Stimulated activated CD8-positive, alpha-beta memory T cell treated with anti-CD3 and anti-CD28 coated beads, Interleukin-15, amount 100 ng/mL, for 1 hour (primary cell): ENCODE measurements around the gene CNBD2.
"Not testable (repeated sequence)": the region's sequence is repeated elsewhere in the genome, so short reads cannot be mapped to it uniquely, and the experiment has no call there.

Source experiments
- DNase-seq: peaks from one replicate; pipeline ENCODE4 v3.0.0-alpha.2; 2020; ENCODE audit warnings: low read depth

Gene CNBD2

DNA sequence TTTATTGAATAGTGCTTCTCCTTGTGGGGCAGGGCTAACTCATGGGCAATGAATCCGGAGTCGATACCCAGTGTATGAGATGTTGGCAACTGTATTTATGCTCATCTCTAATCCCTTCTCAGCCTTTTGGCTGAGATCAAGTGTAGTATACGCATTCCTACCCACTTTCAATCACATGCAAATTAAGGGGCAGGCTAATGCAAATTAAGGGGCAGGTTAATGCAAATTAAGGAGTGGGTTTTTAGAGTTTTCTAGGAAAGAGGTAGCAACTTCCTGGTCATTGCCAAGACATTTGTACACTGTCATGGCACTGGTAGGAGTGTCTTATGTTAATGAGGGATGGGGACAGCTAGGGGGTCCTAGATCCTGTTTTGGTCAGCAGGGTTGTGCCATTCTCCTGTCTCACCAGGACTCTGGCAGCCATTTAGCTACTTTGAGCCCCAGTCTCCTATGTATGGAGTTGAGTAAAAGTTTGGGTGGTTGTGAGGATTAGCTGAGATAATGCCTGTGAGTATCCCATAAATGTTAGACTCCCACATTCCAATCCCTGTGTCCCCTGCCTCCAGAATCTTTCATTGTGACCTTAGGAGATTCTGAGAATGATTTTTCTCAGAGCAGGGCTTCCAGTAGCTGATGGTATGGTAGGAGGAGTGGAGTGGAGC lies at the start of gene CNBD2:
Gene CNBD2 (plus strand): TSS at position 612 of the 662 bp plus-strand sequence. CDS start 173 bp downstream, outside the sequence.
- DNase-seq = no peak

DNA sequence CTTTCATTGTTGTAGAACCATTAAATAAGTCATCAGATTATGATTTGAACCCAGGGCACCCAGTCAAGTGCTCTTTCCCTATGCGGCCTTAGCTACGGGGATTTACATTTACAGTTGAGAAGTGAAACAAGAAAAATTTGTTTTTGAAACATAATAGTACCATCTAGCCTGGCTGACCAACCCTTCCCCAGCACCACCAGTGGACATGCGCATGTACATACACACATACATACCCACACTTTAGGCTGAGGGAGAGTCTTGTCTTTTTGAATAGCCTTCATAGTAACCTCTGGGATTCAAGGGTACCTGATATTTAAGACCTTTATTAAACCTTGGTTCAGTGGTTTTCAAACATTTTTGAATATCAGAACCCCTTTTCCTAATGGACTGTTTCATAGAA lies 47.9 kb upstream of the CNBD2 start:
- no peak for DNase-seq

DNA sequence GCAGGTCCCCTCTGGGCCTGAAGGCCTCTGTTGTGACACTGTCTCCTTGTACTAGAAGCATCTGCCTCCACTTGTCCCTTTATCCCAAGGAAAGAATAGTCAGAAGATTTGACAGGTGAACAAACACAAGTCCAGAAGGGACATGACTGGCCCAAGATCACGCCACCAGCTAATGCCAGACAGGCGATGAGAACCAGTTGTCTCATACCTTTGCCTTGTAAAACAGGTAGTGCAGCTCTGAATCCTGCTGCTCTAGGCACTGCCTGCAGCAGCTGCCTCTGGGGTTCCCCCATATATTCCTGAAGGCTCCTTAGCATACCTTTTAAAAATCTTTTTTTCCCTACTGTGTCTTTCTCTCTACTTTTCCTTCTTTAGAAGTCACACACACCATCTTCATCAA lies 39.1 kb upstream of the CNBD2 start:
- DNase-seq = no peak

DNA sequence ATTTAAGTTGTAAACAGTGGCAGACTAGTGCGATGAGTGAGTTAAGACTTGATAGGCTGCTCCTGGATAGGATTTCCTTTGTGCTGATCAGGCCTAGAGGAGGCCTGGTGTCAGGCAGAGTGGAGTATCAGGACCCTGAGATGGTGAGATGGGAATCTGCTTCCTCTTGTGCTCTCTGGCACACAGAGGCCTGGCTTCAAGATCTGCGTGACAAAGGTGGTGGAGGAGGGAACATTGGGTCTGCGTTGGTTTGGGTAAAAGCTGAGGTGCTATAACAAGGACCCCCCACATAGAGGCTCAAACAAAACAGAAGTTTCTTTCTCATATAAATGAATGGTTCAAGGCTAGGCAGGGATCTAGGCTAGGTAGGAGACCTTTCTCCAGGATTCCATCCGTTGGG lies 34.3 kb upstream of the CNBD2 start:
- no peak for DNase-seq

DNA sequence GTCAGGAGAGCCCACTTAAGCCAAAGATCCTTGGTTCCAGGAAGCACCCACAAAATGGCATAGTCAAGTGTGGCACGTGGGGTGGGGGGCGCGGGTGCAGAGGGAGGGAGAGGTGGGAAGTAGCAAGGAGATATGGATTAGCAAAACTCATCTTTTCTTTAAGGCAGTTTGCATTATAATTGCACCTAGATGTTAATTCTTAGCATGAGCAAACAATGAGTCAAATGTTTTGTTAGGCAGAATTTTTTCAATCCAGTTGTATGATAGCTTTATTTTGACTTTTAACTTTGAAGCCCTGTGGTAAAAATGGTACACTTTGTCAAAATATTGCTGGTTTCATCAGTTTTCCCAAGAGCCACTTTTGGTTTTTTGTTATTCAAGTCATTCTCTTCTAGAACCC lies 29.1 kb upstream of the CNBD2 start:
- DNase-seq = no peak

DNA sequence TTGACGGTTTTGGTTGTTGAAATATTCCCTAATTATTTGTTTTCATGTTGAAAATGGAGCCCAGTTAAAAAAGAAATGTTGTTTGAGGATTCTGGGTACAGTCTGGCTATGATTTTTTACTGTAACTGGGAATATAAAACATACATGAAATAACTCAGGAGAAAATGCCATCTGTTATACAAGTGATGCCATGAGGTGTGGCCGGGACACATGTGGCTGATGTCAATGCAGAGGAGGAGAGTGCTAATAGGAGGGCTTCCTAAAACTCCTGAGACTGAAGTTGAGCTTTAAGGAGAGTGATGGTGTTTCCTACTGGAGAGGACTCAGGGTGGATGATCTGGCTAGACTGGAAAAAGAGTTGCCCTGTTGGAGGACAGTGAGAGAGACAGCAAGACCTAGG lies 26.8 kb upstream of the CNBD2 start:
- DNase-seq = no peak

DNA sequence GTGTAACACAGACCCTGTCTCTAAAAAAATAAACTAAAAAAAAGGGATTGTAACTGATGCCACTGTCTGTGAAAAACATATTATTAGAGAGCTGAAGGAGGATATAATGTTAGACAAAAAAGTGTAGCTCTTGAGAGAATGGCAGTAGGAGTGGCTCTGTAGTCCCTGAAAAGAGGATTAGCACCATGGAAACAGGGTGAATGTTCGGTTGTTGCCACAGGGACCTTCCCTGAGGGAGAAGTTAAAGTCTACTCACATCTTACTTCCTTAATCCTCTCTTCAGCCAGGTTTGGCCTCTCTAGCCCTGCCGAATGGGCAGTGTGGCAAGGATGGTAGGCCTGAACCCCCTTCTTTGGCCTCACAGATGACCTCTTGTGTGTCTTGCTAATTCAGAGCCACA lies 26.1 kb upstream of the CNBD2 start:
- no peak for DNase-seq

DNA sequence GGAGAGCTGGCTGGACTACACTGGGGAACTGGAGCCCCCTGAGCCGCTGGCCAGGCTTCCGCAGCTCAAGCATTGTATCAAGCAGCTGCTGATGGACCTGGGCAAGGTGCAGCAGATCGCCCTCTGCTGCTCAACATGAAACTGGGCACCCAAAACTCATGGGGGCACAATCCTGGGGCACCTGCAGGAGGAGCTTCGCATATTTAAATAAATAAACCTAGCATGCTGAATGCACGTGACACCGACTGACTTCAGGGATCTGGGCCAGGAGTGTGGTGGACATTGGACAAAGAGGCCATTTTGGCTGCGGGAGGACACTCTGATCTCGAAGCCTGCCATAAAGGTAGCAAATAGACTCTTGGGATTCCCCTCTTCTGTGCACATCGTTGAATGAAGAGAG lies 20.9 kb upstream of the CNBD2 start:
- no peak for DNase-seq

DNA sequence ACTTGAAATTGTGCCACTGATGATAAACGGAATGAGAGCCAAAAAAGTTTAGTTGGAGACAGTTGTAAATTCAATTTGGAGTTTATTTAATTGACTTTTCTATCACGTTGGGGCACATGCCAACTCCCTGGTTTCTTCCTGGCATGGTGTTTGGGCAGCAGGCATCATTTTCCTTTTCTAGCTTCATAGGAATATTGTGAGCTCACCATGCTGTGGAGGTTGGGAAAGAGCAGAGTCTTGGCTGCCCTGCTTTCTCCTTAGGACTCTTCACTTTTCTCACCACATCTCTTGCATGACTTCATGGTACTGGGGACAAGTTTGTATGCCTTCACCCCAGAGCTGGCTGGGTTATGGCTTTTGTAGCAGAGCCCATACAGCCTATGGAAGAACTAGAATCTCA lies 20.5 kb upstream of the CNBD2 start:
- DNase-seq = no peak

DNA sequence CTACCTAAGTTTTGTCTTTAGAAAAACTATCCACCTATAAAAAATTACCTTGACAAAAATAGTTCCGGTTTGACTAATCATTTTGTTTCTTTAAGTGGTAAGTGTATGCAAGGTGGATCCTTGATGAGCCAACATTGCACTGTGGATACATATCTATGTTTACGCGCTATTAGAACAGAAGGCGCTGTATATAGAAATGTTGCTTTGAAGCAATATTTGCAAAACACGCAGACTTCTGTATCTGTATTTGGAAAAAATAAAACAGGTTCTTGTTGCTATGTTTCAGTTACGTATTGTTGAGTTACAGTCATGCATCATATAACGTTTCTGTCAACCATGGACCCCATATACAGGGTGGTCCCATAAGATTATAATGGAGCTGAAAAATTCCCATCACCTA lies 18.3 kb upstream of the CNBD2 start:
- DNase-seq = no peak

DNA sequence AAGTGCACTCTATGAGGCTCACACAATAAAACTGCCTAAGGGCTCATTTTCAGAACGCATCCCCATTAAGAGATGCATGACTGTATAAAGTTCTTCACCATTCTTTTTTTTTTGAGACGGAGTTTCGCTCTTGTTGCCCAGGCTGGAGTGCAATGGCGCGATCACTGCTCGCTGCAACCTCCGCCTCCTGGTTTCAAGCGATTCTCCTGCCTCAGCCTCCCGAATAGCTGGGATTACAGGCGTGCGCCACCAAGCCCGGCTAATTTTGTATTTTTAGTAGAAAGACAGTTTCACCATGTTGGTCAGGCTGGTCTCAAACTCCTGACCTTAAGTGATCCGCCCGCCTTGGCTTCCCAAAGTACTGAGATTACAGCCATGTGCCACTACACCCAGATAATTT lies 16.3 kb upstream of the CNBD2 start:
- not testable (repeated sequence) for DNase-seq

DNA sequence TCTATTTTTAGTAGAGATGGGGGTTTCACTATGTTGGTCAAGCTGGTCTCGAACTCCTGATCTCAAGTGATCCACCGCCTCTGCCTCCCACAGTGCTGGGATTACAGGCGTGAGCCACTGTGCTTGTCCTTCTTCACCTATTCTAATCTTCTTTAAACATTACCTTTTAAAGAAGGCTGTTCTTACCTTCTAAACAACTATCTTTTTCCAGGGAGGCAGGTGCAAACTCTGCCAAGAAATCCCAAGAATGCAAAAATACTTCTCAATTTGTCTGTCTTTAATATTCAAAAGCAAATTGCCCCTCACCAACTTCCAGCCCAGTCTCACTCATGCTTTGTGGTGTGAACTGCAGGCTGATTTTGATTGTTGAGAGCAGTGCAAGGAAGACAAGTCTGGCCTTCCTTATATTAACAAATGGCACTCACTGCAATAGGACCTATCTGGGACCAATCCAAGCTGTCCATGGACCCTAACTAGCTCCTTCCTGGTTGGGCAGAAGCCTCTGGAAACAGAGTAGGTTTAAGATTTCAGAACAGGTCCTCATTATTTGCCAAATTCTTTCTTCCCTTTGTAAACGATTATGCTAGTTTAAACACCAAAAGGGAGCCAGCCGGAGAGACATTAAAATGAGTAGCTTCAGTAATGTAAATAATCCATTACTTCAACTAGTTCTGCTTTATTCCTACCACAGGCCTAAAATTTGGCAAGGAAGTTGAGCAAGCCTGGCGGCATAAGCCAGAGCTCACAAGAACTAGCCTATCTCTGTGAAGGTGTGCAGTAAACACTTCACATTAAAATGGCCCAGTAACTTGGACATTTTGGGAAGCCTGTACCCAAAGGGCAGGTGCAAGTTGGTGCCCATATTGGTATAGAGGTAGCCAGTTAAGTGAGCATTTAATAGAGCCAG lies 15.7 kb upstream of the CNBD2 start:
- DNase-seq = no peak

DNA sequence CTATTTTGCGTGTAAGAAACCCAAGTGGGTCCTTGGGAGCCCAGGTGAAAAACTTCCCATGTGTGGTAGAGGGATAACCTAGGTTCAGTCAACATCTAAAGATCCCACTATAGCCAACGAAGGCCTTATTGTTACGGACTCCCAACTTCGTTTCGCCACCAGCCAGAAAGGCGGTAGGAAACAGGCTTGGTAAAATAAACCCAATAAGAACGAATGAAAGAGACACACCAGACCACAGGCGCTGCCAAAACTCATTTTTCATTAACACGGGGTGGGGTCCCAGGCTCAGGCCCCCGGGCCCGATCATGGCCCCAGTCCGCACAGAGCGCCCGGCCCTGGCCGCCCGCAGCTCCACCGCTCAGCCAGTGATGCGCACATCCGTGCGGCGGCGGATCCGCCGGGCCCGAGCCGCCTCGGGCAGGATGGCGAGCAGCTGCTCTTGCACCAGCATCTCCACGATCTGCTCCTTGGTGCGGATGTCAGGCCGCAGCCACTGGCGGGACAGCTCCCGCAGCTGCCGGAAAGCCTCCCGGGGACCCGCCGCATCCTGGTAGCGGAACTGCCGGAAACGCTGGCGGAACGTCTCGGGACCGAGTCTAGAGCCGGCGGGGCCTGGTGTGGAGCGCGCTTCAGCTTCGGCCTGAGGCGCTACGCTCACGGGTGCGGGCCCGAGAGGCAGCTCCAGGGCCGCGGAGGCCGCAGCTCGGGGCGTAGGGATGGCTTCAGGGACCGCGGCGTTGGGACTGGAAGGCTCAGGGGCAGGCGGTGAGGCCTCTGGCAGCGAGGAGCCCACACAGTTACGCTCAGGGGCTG lies 14.8 kb upstream of the CNBD2 start:
- peak; percentile 29 for DNase-seq

DNA sequence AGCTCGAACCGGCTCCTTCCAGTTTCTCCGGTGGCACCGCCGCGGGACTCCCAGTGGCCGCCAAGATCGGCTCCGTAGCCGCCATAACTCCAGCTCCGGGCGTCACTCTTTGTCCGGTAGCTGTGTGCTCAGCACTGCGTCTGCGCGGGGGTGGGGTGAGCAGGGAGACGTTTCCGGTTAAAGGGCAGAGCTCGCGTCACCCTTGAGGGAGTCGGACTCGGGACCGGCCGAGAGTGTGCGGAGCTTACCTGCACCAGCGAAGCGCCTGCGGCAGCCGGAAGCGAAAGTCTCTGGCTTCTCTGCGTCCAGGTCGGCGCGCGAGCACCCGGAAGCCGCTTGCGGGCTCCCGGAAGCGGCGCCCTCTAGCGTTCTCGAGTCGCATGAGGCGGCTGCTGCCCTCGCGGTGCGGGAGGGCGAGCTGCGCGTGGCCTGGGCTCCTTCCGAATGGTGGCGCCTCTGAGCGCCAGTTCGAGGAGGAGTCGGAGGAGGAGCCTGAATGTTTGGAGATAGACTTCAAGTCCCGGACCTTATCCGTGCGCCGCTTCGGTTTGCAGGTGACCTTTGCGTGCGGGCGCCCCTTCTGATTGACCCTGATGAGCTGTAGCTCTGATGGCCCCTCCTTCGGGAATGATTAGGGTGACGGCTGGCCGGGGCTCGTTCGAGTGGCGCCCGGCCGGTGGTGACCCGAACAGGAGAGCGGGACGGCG lies 14.0 kb upstream of the CNBD2 start, which contains the start of gene SCAND1:
Gene SCAND1 (minus strand): TSS at position 303 of the 707 bp plus-strand sequence. CDS start 218 bp downstream, at position 85.
- DNase-seq = peak; percentile 91

DNA sequence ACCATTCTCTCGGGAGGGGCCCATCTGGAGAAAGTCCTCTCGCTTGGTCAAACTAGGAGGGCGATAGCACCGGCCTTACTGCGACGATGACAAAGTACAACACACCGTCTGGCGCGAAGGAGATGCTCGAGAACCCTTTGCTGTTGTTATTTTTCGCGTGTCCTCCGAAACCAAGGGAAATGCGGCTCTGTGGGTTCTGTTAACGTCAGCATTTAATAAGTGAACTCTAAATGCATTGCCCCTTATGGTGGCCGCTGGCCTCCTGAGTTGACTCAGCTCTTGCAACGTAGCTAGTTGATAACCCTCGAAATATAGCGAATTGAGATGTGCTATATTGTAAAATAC lies 13.5 kb upstream of the CNBD2 start:
- no peak for DNase-seq

DNA sequence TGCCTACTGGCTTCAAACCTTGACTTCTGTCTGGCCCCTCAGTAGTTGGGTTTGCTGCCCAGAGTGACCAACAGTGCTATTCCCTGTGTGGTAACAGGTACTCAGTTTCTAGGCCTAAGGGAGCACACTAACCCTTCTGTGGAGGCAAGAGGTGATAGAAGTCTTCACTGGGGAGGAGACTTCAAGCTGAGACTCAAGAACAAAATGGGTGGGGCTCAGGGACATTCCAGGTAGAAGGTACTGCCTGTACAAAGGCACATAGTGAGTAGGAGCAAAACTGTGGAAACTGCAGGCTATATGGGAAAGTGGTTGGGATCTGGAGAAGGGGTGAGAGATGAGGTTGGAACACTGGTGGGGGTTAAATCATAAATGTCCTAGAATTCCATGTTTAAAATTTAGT lies 11.8 kb upstream of the CNBD2 start:
- no peak for DNase-seq

DNA sequence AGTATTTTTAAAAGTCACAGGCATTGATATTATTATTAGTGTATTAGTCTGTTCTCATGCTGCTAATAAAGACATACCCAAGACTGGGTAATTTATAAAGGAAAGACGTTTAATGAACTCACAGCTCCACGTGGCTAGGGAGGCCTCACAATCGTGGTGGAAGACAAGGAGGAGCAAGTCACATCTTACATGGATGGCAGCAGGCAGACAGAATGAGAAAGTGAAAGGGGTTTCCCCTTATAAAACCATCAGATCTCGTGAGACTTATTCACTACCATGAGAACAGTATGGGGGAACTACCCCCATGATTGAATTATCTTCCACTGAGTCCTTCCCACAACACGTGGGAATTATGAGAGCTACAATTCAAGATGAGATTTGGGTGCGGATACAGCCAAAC lies 9.1 kb upstream of the CNBD2 start:
- not testable (repeated sequence) for DNase-seq

DNA sequence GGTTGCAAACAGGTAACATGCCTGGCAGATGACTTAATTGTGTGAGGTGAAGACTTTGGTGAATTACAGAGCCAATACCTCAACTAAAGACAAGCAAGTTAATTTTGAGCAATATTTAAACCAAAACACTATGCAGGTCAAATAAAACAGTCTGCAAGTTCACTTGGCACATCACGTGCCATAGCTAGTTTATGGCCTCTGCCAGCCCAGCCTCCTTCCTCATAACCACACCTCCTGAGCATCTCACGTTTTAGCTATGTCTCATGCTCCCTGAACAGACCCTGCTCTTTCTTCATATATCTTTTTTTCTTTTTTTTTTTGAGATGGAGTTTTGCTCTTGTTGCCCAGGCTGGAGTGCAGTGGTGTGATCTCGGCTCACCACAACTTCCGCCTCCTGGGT lies 4.5 kb upstream of the CNBD2 start:
- DNase-seq = no peak

DNA sequence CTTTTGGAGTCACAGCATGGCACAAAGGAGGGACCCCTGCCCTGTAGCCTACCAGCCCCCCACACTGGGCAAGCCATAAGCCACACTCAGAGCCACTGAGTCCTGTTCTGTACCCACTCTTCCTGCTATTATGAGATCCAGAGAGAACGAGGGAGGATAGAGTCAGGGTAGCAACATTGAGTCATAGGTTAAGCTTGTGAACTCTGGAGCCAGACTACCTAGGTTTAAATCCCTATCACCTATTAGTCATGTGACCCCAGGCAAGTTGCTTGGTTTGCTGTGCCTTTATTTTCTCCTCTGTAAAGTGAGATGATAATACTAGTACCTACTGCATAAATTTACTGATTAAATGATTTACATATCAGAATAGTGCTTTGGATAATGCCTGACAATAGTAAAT lies 540 bp downstream of the CNBD2 start:
- no peak for DNase-seq

DNA sequence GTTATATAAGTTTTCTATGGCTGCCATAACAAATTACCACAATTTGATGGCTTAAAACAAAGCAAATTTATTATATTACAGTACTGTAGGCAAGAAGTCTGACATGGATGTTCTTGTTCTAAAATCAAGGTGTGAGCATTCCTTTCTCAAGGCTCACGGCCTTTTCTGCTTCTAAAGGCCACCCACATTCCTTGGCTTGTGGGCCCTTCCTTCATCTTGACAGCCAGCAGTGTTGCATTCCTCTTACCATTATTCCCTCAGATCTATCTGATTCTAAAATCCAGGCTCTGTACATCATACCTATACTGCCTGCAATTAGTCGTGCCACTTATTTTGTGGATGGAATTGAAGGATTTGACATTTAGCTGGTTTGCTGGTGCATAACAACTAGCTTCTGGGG lies 3.6 kb downstream of the CNBD2 start:
- DNase-seq = no peak

DNA sequence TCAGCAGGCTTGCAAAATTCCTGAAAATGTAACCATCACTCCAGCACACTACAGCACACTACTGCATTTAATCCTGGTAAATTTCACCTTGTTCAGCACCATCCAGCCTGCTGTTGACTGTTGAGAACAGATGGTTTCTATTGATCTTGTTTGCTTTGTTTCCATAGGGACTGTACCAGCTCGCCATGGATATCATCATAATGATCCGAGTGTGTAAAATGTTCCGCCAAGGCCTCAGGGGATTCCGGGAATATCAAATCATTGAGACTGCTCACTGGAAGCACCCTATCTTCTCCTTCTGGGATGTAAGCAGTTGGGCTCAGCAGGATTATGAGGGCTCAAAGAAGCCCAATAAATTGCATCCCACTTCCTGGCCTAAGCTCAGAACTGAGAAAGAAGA lies 4.1 kb downstream of the CNBD2 start:
- DNase-seq = no peak

DNA sequence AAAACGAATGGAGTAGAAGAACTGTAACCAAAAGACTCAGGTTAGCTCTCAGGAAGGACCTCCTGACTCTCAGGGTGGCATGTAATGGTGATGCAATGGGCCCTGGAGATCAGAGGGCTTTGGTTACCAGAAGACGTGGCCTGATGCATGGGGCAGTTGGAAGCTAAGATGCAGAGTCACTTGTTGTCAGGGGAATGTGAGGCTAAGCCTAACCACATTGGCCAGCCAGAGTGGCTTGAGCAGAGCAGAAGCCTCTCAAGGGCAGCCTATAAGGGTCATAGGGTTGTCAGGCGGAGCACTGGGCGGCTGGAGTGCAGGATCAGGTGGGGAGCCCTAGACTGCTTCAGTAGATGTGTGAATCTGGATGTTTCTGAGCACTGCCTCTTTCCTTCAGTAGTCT lies 5.9 kb downstream of the CNBD2 start:
- DNase-seq = no peak
